Measurements from ENCODE around the gene ANKFN1. TPM values are rescaled to one million over a fixed set of nuclear protein-coding genes. Genes with fewer than 3 reads are reported as not detected.

The ANKFN1 gene
- total RNA-seq, 4 donors from 2014 or later = 0.16 to 0.27 TPM; not detected in 2

DNA sequence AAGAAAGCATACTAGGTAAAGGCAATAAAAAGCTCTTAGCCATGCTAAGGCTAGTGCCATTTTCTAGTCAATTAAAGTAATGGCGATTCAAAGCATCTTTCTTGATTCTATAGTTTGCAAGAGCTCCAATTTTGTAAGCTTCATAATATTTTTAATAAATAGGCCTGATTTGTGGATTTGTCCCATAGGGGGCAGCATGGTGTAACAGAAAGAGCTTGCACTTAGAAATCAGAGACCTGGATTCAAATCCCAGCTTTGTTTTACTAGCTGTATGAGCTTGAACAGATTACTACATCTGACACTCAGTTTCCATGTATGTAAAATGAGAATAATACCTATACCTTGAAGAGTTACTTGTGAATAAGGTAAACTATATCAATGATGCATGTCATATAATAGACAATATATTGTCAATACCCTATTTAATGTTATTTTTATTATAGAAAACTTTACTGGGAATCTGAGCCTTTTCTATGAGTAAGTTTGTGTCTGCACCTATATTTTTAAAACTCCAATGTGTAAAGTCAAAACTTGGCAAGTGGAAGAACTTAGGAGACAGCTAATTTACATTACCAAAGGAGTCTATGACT lies 346.6 kb downstream of the ANKFN1 start:
- Histone ChIP-seq H3K9me3 (no peaks in the 10 kb centered on the region), H3K36me3 (no peaks in the 10 kb centered on the region), H3K4me3 (no peak overlapping the region), H3K27me3 (no peaks in the 10 kb centered on the region), H3K27ac (no peak overlapping the region), H3K4me1 (peaks cover 13 to 17% of the 10 kb centered on the region in 2 donors)
- ATAC-seq = peak in 1 of 2 donors; percentile 48
- TF ChIP-seq POLR2A (IDR thresholded peaks at IDR 0.05) = no peak
- TF ChIP-seq, protein P1, sequence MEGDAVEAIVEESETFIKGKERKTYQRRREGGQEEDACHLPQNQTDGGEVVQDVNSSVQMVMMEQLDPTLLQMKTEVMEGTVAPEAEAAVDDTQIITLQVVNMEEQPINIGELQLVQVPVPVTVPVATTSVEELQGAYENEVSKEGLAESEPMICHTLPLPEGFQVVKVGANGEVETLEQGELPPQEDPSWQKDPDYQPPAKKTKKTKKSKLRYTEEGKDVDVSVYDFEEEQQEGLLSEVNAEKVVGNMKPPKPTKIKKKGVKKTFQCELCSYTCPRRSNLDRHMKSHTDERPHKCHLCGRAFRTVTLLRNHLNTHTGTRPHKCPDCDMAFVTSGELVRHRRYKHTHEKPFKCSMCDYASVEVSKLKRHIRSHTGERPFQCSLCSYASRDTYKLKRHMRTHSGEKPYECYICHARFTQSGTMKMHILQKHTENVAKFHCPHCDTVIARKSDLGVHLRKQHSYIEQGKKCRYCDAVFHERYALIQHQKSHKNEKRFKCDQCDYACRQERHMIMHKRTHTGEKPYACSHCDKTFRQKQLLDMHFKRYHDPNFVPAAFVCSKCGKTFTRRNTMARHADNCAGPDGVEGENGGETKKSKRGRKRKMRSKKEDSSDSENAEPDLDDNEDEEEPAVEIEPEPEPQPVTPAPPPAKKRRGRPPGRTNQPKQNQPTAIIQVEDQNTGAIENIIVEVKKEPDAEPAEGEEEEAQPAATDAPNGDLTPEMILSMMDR (IDR thresholded peaks at IDR 0.05 in 4 of 5, conservative IDR thresholded peaks at IDR 0.05 in 1 of 5) = peak; percentile 32 to 63 (median 48)
- no peak for DNase-seq
- intact Hi-C loops (cut with DNase I; ENCODE audit: low total_unique reads) (loop anchor here (1.0 to 5.0 kb wide), 4 partner anchors 93 to 281 kb away; partner anchors contain the start of gene NOG), in situ Hi-C loops (cut with MboI; ENCODE audit: low sequenced_read_pairs in 4 of 4) (loop anchor here (5.0 to 25.0 kb wide), 4 partner anchors 65 to 217 kb away; no protein-coding TSS in a partner anchor)

DNA sequence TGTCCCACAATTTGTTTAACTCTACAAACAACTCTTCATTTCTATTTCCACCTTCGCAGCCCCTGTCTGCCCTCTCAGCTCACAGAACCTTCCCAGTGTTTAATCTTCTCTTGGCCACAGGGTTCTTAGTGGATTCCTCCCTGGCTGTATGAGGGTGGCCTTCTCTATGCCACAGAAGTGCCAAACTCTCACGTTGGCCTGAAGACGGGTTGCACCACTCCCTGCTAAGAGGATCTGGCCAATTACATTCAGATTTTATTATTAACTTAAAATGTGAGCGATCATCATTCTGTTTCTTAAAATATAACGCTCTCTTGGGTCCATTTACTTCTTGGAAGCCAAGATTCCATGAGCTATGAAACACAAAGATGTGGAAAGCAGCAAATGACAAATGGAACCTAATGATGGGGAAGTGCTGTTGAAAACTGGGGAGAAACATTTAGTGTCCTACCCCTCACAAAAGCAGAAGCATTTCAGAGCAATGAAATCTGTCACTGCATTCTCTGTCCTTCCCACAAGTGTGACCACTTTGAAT lies 348.9 kb downstream of the ANKFN1 start:
- Histone ChIP-seq H3K4me1 (peaks cover 13 to 14% of the 10 kb centered on the region in 2 donors), H3K36me3 (no peaks in the 10 kb centered on the region), H3K27ac (peak overlapping the region in 1 of 4 donors; percentile 27), H3K9me3 (no peaks in the 10 kb centered on the region), H3K4me3 (no peak overlapping the region), H3K27me3 (no peaks in the 10 kb centered on the region)
- intact Hi-C loops (cut with DNase I; ENCODE audit: low total_unique reads) = loop anchor here (5.0 kb wide), 1 partner anchor 175 kb away; no protein-coding TSS in a partner anchor
- ATAC-seq = peak; percentile 41 to 55
- in situ Hi-C loops (cut with MboI; ENCODE audit: low sequenced_read_pairs in 4 of 4) = loop anchor here (5.0 to 25.0 kb wide), 4 partner anchors 63 to 215 kb away; no protein-coding TSS in a partner anchor
- TF ChIP-seq POLR2A (IDR thresholded peaks at IDR 0.05) = no peak
- TF ChIP-seq, protein P1 (IDR thresholded peaks at IDR 0.05 in 4 of 5, conservative IDR thresholded peaks at IDR 0.05 in 1 of 5) = no peak
- DNase-seq = no peak

DNA sequence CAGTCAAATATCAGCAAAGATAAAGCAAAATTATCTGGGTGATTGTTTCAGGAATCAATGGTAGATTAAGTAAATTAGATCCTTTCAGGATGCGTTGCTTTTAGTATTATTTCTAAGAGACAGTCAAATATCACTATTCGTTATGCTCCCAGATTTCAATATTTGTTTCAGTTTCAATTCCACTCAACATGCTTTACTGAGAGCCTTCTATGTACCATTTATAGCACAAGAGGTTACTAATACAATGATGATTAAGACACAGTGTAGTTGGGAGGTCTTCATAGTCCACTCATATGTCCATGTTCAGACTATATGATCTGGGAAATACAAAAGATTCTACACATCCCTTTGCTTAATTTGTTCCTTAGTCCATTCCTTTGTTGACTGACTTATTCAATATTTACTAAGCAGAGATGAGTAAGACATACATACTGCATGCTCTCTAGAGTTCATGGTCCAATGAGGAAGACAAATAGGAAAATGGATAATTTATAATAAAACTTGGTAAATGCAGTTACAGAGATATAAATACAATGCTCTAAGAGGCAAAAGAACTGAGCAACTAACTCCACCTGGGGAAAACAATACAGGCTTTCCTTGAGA lies 352.0 kb downstream of the ANKFN1 start:
- no peak overlapping the region for H3K4me3 ChIP-seq
- H3K27me3 ChIP-seq = no peaks in the 10 kb centered on the region
- no peak for TF ChIP-seq POLR2A (IDR thresholded peaks at IDR 0.05)
- TF ChIP-seq, protein P1 (IDR thresholded peaks at IDR 0.05 in 4 of 5, conservative IDR thresholded peaks at IDR 0.05 in 1 of 5) = no peak
- DNase-seq (no peak), ATAC-seq (no peak)
- H3K9me3 ChIP-seq = no peaks in the 10 kb centered on the region
- intact Hi-C loops (cut with DNase I; ENCODE audit: low total_unique reads) = no loop called here
- H3K36me3 ChIP-seq = no peaks in the 10 kb centered on the region
- in situ Hi-C loops (cut with MboI; ENCODE audit: low sequenced_read_pairs in 4 of 4) = loop anchor here in 3 of 4 donors (10.0 to 25.0 kb wide), 3 partner anchors 60 to 210 kb away; no protein-coding TSS in a partner anchor
- H3K27ac ChIP-seq = no peak overlapping the region
- peaks cover 11 to 13% of the 10 kb centered on the region in 2 donors for H3K4me1 ChIP-seq

DNA sequence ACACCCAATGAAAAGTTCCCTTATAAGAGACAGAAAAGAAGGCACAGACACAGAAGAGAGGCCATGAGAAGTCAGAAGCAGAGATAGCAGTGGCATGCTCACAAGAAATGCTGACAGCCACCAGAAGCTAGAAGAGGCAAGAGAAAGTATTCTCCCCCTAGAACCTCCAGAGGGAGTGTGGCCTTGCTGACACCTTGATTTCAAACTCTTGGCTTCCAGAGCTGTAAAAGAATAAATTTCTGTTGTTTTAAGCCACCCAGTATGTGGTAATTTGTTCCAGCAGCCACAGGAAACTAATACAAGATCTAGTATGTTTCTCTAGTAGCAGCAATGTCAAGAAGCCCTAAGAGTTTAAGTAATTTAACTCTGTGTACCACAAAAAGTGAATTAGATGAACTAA lies 353.1 kb downstream of the ANKFN1 start:
- H3K36me3 ChIP-seq = no peaks in the 10 kb centered on the region
- no peak for TF ChIP-seq POLR2A (IDR thresholded peaks at IDR 0.05)
- TF ChIP-seq, protein P1 (IDR thresholded peaks at IDR 0.05 in 4 of 5, conservative IDR thresholded peaks at IDR 0.05 in 1 of 5) = no peak
- H3K27ac ChIP-seq = no peak overlapping the region
- DNase-seq (no peak), ATAC-seq (no peak)
- peaks cover 11 to 12% of the 10 kb centered on the region in 2 donors for H3K4me1 ChIP-seq
- no peaks in the 10 kb centered on the region for H3K27me3 ChIP-seq
- no peak overlapping the region for H3K4me3 ChIP-seq
- intact Hi-C loops (cut with DNase I; ENCODE audit: low total_unique reads) (no loop called here), in situ Hi-C loops (cut with MboI; ENCODE audit: low sequenced_read_pairs in 4 of 4) (loop anchor here in 3 of 4 donors (10.0 to 25.0 kb wide), 3 partner anchors 58 to 208 kb away; no protein-coding TSS in a partner anchor)
- no peaks in the 10 kb centered on the region for H3K9me3 ChIP-seq
